ENCODE data around the gene CAPN12. TPM values are rescaled to one million over a fixed set of nuclear protein-coding genes. Genes with fewer than 3 reads are reported as not detected.

The CAPN12 gene
- total and polyA plus RNA-seq, 2 experiments from 2014 or later: 19.1 to 20.5 TPM

GRCh38 chr19:38720559-38721236 is 23.6 kb downstream of the CAPN12 start:
- Histone ChIP-seq H4K20me1 (replicated peaks; ENCODE audit: insufficient read depth) (peaks cover 2% of the 10 kb centered on the region), H2AFZ (no peak overlapping the region), H3K27me3 (ENCODE audit: insufficient read depth) (no peaks in the 10 kb centered on the region), H3K4me1 (ENCODE audit: insufficient read depth) (no peaks in the 10 kb centered on the region), H3K9me2 (ENCODE audit: insufficient read depth) (no peaks in the 10 kb centered on the region), H3F3A (replicated peaks; ENCODE audit: low read depth) (peaks cover 13% of the 10 kb centered on the region; the same call in 1 of the 2 replicates), H3K4me2 (no peak overlapping the region), H3K27ac (ENCODE audit: low read depth) (peak overlapping the region; percentile 50; the same call in 1 of the 2 replicates), H3K36me3 (ENCODE audit: insufficient read depth) (peaks cover 40% of the 10 kb centered on the region), H3K79me2 (replicated peaks; ENCODE audit: insufficient read depth) (no peaks in the 10 kb centered on the region), H3K4me3 (no peak overlapping the region)
- H3K27me3 Mint-ChIP-seq (ENCODE audit: insufficient read depth, low read depth, poor library complexity): peaks cover 18% of the 10 kb centered on the region
- TF ChIP-seq ZNF114 (CRISPR knock-in tag; IDR thresholded peaks at IDR 0.05): no peak
- TF ChIP-seq CREB1 (CRISPR knock-in tag; IDR thresholded peaks at IDR 0.05; ENCODE audit: low read depth): no peak
- TF ChIP-seq EZH2 (IDR thresholded peaks at IDR 0.05; ENCODE audit: low read depth, unreplicated experiment): no peak
- TF ChIP-seq REST (IDR thresholded peaks at IDR 0.05; ENCODE audit: unreplicated experiment): no peak
- no peak for TF ChIP-seq NANOG (IDR thresholded peaks at IDR 0.05; ENCODE audit: borderline replicate concordance)
- no peak for TF ChIP-seq ETS1 (IDR thresholded peaks at IDR 0.05)
- TF ChIP-seq STAT1 (IDR thresholded peaks at IDR 0.05; ENCODE audit: unreplicated experiment): no peak
- no peak for TF ChIP-seq ZNF331 (CRISPR knock-in tag; IDR thresholded peaks at IDR 0.05; ENCODE audit: low read depth)
- no peak for TF ChIP-seq JUNB (IDR thresholded peaks at IDR 0.05; ENCODE audit: unreplicated experiment)
- no peak for TF ChIP-seq CTCF (conservative IDR thresholded peaks at IDR 0.05; ENCODE audit: low read depth in 2 of 2)
- TF ChIP-seq POLR2AphosphoS5 (IDR thresholded peaks at IDR 0.05; ENCODE audit: low read depth): no peak
- ATAC-seq: no peak
- 0 out of 3 replicates have a peak, but pooled peaks cover 2% of the 10 kb centered on the region for H3K4me1 Mint-ChIP-seq
- H3K27ac Mint-ChIP-seq: no peak overlapping the region
- no peak for DNase-seq (ENCODE audit: low spot score)
- peaks cover 67% of the 10 kb centered on the region for H3K36me3 Mint-ChIP-seq (ENCODE audit: low read depth)
- H3K9me3 Mint-ChIP-seq: no peaks in the 10 kb centered on the region
- H3K4me3 Mint-ChIP-seq: no peak overlapping the region
